WTC11 (cell line): Measurements from ENCODE around the gene TLX1. TPM values are rescaled to one million over a fixed set of nuclear protein-coding genes. Genes with fewer than 3 reads are reported as not detected.

Experiments used
- ATAC-seq: fragments of 200-7000 bp; cut with Tn5 transposase; 2 replicates; pipeline ENCODE4 v1.10.0; 2021; ENCODE audit warnings: mild to moderate bottlenecking, moderate library complexity
- CTCF ChIA-PET: fragments of 300-600 bp; sonication (Branson Sonifier 250); formaldehyde crosslinking; loops from one replicate; lab custom pipeline; 2021; ENCODE audit warnings: antibody characterized with exemption; lab: Charles Lee
- POLR2A ChIA-PET: fragments of 350-600 bp; sonication (Branson Sonifier 250); formaldehyde crosslinking; loops from one replicate; lab custom pipeline; 2021; ENCODE audit warnings: antibody characterized with exemption; lab: Charles Lee
- DNase-seq: peaks from one replicate; pipeline ENCODE4 v3.0.0; 2021; ENCODE audit warnings: low spot score
- H3K27ac Mint-ChIP-seq: 2 replicates; pipeline ENCODE4 v1.8.0; 2021; ENCODE audit warnings: mixed read lengths
- H3K27me3 Mint-ChIP-seq: 2 replicates; pipeline ENCODE4 v1.8.0; 2021; ENCODE audit warnings: low read depth, mild to moderate bottlenecking, moderate library complexity, mixed read lengths
- H3K36me3 Mint-ChIP-seq: 2 replicates; pipeline ENCODE4 v1.8.0; 2021; ENCODE audit warnings: mixed read lengths
- H3K4me1 Mint-ChIP-seq: 2 replicates; pipeline ENCODE4 v1.8.0; 2022; ENCODE audit warnings: mixed read lengths
- H3K4me3 Mint-ChIP-seq: 2 replicates; pipeline ENCODE4 v1.8.0; 2021; ENCODE audit warnings: mild to moderate bottlenecking, moderate library complexity, mixed read lengths
- H3K9me3 Mint-ChIP-seq: 2 replicates; pipeline ENCODE4 v1.8.0; 2021; ENCODE audit warnings: mixed read lengths
- ATF3 ChIP-seq: sonication (generic); formaldehyde crosslinking; conservative IDR thresholded peaks from 2 replicates; pipeline ENCODE4 v1.8.1; 2022; ENCODE audit warnings: mild to moderate bottlenecking, missing genetic modification reagents
- CREB1 ChIP-seq: sonication (generic); formaldehyde crosslinking; IDR thresholded peaks from 2 replicates; pipeline ENCODE4 v1.8.0; 2023; ENCODE audit warnings: mild to moderate bottlenecking, missing genetic modification reagents
- ERG ChIP-seq: fragments of 250-450 bp; sonication (Bioruptor Pico); IDR thresholded peaks from 2 replicates; pipeline ENCODE4 v1.8.0; 2021; ENCODE audit warnings: mild to moderate bottlenecking
- ESRRA ChIP-seq: sonication (generic); formaldehyde crosslinking; IDR thresholded peaks from 2 replicates; pipeline ENCODE4 v1.8.1; 2022; ENCODE audit warnings: mild to moderate bottlenecking, missing genetic modification reagents, borderline replicate concordance
- ETV6 ChIP-seq: sonication (generic); formaldehyde crosslinking; IDR thresholded peaks from 2 replicates; pipeline ENCODE4 v1.8.1; 2022; ENCODE audit warnings: mild to moderate bottlenecking, missing genetic modification reagents
- GABPB1 ChIP-seq: sonication (generic); formaldehyde crosslinking; IDR thresholded peaks from 2 replicates; pipeline ENCODE4 v1.8.1; 2023; ENCODE audit warnings: mild to moderate bottlenecking, missing genetic modification reagents
- HMGXB4 ChIP-seq: sonication (generic); formaldehyde crosslinking; IDR thresholded peaks from 2 replicates; pipeline ENCODE4 v1.8.1; 2023; ENCODE audit warnings: mild to moderate bottlenecking, moderate library complexity, missing genetic modification reagents
- KAT7 ChIP-seq: sonication (generic); formaldehyde crosslinking; IDR thresholded peaks from 2 replicates; pipeline ENCODE4 v1.8.1; 2023; ENCODE audit warnings: missing genetic modification reagents, mild to moderate bottlenecking, borderline replicate concordance
- MAX ChIP-seq: sonication (generic); formaldehyde crosslinking; IDR thresholded peaks from 2 replicates; pipeline ENCODE4 v1.8.0; 2022; ENCODE audit warnings: mild to moderate bottlenecking, missing genetic modification reagents
- RELA ChIP-seq: sonication (generic); formaldehyde crosslinking; IDR thresholded peaks from 2 replicates; pipeline ENCODE4 v1.8.1; 2022; ENCODE audit warnings: missing genetic modification reagents, mild to moderate bottlenecking, borderline replicate concordance
- SMAD3 ChIP-seq: sonication (generic); formaldehyde crosslinking; IDR thresholded peaks from 2 replicates; pipeline ENCODE4 v1.8.0; 2022; ENCODE audit warnings: missing genetic modification reagents, mild to moderate bottlenecking, borderline replicate concordance
- SP1 ChIP-seq: sonication (generic); formaldehyde crosslinking; conservative IDR thresholded peaks from 2 replicates; pipeline ENCODE4 v1.8.1; 2022; ENCODE audit warnings: missing genetic modification reagents
- TEAD1 ChIP-seq: sonication (generic); formaldehyde crosslinking; IDR thresholded peaks from 2 replicates; pipeline ENCODE4 v1.8.0; 2022; ENCODE audit warnings: mild to moderate bottlenecking, missing genetic modification reagents
- TP53 ChIP-seq: sonication (generic); formaldehyde crosslinking; IDR thresholded peaks from 2 replicates; pipeline ENCODE4 v1.8.1; 2023; ENCODE audit warnings: mild to moderate bottlenecking, missing genetic modification reagents
- ZMAT4 ChIP-seq: fragments of 250-450 bp; sonication (Bioruptor Pico); IDR thresholded peaks from 2 replicates; pipeline ENCODE4 v1.9.0; 2021; ENCODE audit warnings: mild to moderate bottlenecking
- ZNF671 ChIP-seq: fragments of 250-450 bp; sonication (Bioruptor Pico); IDR thresholded peaks from 2 replicates; pipeline ENCODE4 v1.8.0; 2021; ENCODE audit warnings: mild to moderate bottlenecking
- total RNA-seq: library from RNA; stranded (reverse); gene quantifications from 3 replicates; pipeline ENCODE4 v1.2.3, GENCODE V29; 2021
- TF ChIP-seq, protein P1 (sequence below): sonication (generic); formaldehyde crosslinking; IDR thresholded peaks from 2 replicates; pipeline ENCODE4 v1.8.1; 2022; ENCODE audit warnings: low read depth, missing genetic modification reagents, borderline replicate concordance
- TF ChIP-seq, protein P2 (sequence below): sonication (generic); formaldehyde crosslinking; IDR thresholded peaks from 2 replicates; pipeline ENCODE4 v1.8.0; 2022; ENCODE audit warnings: missing genetic modification reagents

The TLX1 gene
- total RNA-seq, 1 experiment from 2014 or later = 4.6 TPM

DNA sequence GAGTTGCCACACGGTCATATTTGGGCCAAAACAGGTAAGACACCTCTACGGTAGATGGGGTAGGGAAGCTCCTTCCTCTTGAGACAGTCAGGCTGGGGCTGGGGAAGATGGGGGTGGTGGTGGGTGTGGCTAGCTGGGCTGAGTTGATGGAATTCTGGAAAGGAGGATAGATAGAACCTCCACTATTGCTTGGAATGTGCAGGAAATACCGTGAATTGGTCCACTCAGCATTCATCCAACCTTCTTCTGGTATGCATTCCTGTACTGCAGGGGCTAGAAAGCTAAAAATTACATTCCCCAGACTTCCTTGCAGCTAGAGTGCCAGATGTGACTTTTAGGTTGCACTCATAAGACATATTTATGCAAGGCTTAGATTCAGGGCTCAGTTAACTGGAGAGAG, 24.8 kb downstream of the TLX1 start (continued):
- TF ChIP-seq MAX (no peak), ERG (CRISPR knock-in tag) (no peak), ZMAT4 (CRISPR knock-in tag) (no peak)

GRCh38 chr10:101157756-101158458, 26.8 kb downstream of the TLX1 start:
- ChIA-PET CTCF (interaction anchor here (1.2 to 7.7 kb wide), 3 partner anchors 16 to 63 kb away, joined by 4 to 60 read pairs (median 6); no protein-coding TSS in a partner anchor), POLR2A (no interaction called here)
- TF ChIP-seq GABPB1 (CRISPR knock-in tag) (no peak), CREB1 (CRISPR knock-in tag) (no peak), ZNF671 (no peak), TP53 (CRISPR knock-in tag) (no peak), HMGXB4 (no peak), SMAD3 (CRISPR knock-in tag) (no peak), ETV6 (CRISPR knock-in tag) (no peak)
- TF ChIP-seq, protein P1, sequence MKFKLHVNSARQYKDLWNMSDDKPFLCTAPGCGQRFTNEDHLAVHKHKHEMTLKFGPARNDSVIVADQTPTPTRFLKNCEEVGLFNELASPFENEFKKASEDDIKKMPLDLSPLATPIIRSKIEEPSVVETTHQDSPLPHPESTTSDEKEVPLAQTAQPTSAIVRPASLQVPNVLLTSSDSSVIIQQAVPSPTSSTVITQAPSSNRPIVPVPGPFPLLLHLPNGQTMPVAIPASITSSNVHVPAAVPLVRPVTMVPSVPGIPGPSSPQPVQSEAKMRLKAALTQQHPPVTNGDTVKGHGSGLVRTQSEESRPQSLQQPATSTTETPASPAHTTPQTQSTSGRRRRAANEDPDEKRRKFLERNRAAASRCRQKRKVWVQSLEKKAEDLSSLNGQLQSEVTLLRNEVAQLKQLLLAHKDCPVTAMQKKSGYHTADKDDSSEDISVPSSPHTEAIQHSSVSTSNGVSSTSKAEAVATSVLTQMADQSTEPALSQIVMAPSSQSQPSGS = no peak
- TF ChIP-seq, all 79 proteins: peak for 0
- DNase-seq (no peak), ATAC-seq (no peak)
- H3K27ac Mint-ChIP-seq = no peak overlapping the region
- H3K4me1 Mint-ChIP-seq = peaks cover 28% of the 10 kb centered on the region
- H3K4me3 Mint-ChIP-seq = no peak overlapping the region
- H3K36me3 Mint-ChIP-seq = peaks cover 4% of the 10 kb centered on the region; the same call in 1 of the 2 replicates
- H3K27me3 Mint-ChIP-seq = peaks cover 66% of the 10 kb centered on the region
- peaks cover 8% of the 10 kb centered on the region for H3K9me3 Mint-ChIP-seq

DNA sequence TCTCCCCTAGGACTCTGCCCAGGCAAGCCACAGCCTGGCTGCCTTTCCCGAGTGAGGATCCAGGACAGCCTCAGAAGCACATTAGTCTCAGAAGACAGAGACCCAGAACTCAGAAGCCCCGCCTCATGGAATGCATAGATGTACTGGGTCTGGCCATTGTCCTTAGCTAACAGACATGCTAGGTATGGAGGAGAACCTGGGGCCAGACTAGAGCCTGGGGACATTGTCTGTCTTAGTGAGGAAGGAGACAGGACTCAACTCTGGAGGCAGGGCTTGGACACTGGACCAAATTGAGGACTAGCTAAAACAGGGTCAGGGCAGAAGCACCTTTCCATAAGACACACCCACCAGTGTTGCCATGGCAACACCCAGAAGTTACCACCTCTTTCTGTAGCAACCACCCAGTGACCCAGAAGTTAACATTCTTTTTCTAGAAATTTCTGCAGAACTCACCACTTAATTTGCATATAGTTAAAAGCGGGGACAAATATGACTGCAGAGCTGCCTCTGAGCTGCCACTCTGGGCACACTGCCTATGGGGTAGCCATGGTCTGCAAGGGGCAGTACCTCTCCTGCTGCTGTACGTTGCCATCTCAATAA, 27.5 kb downstream of the TLX1 start:
- H3K4me1 Mint-ChIP-seq = peaks cover 28% of the 10 kb centered on the region
- no peak for DNase-seq
- H3K27ac Mint-ChIP-seq = no peak overlapping the region
- no peak overlapping the region for H3K4me3 Mint-ChIP-seq
- CTCF ChIA-PET = interaction anchor here (1.4 to 7.7 kb wide), 2 partner anchors 17 to 55 kb away, joined by 6 to 60 read pairs; no protein-coding TSS in a partner anchor
- POLR2A ChIA-PET = no interaction called here
- ATAC-seq = no peak
- peaks cover 66% of the 10 kb centered on the region for H3K27me3 Mint-ChIP-seq
- peaks cover 8% of the 10 kb centered on the region for H3K9me3 Mint-ChIP-seq
- peaks cover 4% of the 10 kb centered on the region; the same call in 1 of the 2 replicates for H3K36me3 Mint-ChIP-seq
- TF ChIP-seq ZMAT4 (CRISPR knock-in tag) (no peak), GABPB1 (CRISPR knock-in tag) (no peak), RELA (no peak), SP1 (CRISPR knock-in tag) (no peak), TEAD1 (CRISPR knock-in tag) (no peak), KAT7 (no peak), ESRRA (CRISPR knock-in tag) (no peak), ATF3 (CRISPR knock-in tag) (no peak)
- TF ChIP-seq, protein P1 = no peak
- TF ChIP-seq, protein P2, sequence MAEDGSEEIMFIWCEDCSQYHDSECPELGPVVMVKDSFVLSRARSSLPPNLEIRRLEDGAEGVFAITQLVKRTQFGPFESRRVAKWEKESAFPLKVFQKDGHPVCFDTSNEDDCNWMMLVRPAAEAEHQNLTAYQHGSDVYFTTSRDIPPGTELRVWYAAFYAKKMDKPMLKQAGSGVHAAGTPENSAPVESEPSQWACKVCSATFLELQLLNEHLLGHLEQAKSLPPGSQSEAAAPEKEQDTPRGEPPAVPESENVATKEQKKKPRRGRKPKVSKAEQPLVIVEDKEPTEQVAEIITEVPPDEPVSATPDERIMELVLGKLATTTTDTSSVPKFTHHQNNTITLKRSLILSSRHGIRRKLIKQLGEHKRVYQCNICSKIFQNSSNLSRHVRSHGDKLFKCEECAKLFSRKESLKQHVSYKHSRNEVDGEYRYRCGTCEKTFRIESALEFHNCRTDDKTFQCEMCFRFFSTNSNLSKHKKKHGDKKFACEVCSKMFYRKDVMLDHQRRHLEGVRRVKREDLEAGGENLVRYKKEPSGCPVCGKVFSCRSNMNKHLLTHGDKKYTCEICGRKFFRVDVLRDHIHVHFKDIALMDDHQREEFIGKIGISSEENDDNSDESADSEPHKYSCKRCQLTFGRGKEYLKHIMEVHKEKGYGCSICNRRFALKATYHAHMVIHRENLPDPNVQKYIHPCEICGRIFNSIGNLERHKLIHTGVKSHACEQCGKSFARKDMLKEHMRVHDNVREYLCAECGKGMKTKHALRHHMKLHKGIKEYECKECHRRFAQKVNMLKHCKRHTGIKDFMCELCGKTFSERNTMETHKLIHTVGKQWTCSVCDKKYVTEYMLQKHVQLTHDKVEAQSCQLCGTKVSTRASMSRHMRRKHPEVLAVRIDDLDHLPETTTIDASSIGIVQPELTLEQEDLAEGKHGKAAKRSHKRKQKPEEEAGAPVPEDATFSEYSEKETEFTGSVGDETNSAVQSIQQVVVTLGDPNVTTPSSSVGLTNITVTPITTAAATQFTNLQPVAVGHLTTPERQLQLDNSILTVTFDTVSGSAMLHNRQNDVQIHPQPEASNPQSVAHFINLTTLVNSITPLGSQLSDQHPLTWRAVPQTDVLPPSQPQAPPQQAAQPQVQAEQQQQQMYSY (CRISPR knock-in tag) = no peak
